ENCODE data around the gene C5. TPM values are rescaled to one million over a fixed set of nuclear protein-coding genes. Genes with fewer than 3 reads are reported as not detected.

Gene C5
- total and polyA plus RNA-seq, 9 of the 15 experiments (the other 6 are each of a cell fraction or from before 2014, with no cell fraction given), result 0.08 to 0.91 (median 0.42) TPM

DNA sequence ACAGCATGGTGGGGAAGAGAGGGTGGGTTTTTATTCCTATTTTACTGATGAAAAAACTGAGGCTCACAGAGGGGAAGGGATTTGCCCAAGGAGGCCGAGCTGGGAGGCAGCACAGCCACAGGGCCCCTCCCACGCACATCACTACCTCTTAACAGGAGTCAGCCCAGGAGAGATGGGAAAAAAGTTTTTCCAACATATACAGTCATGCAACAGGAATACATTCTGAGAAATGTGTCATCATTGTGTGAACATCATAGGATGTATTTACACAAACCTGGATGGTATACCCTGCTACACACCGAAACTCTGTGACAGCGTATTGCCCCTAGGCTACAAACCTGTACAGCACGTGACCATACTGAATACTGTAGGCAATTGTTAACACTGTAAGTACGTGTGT, 135.1 kb downstream of the C5 start:
- no peak for FAIRE-seq
- H3K9me3 ChIP-seq (replicated peaks; ENCODE audit: control insufficient read depth, insufficient read depth, low read depth, low read length), result no peaks in the 10 kb centered on the region
- peaks cover 24% of the 10 kb centered on the region in 2 experiments; a peak in 4 of 5 replicates for H3K4me1 ChIP-seq (replicated peaks in 1 of 2; ENCODE audit: control insufficient read depth in 2 of 2, insufficient read depth in 2 of 2, low read length in 2 of 2)
- no peak for ATAC-seq
- POLR2A ChIA-PET, result no interaction called here
- H3K4me3 ChIP-seq, result no peak overlapping the region
- H3K27me3 ChIP-seq (ENCODE audit: control insufficient read depth in 2 of 2, insufficient read depth in 2 of 2, low read length in 2 of 2), result no peaks in the 10 kb centered on the region
- DNase-seq (ENCODE audit: extremely low read depth in 1 of 4, low spot score in 3 of 4), result no peak
- CTCF ChIA-PET (ENCODE audit: low intra/inter-chr PET ratio), result no interaction called here
- intact Hi-C loops (cut with micrococcal nuclease), result no loop called here
- H3K4me2 ChIP-seq (ENCODE audit: insufficient read depth, low read length), result no peak overlapping the region
- no peak overlapping the region for H2AFZ ChIP-seq (ENCODE audit: low read depth, low read length)
- BruUV-seq (replicated peaks), result no TSS peak
- H4K20me1 ChIP-seq (replicated peaks; ENCODE audit: control insufficient read depth, insufficient read depth, low read length), result no peaks in the 10 kb centered on the region
- no peaks in the 10 kb centered on the region for H3K79me2 ChIP-seq (ENCODE audit: control insufficient read depth, insufficient read depth, low read length)
- H3K27ac ChIP-seq (ENCODE audit: extremely low read depth, low read depth, low read length), result no peak overlapping the region
- 48% methylated on average over 6 of the region's 6 CpGs for WGBS (ENCODE audit: insufficient coverage, low coverage, missing lambda C conversion rate)
- H3K36me3 ChIP-seq (ENCODE audit: control insufficient read depth, insufficient read depth, low read length), result no peaks in the 10 kb centered on the region
- H3K9me1 ChIP-seq (ENCODE audit: control insufficient read depth, insufficient read depth, low read length), result no peaks in the 10 kb centered on the region
- in situ Hi-C loops (cut with MboI), result no loop called here
- no peak overlapping the region for H3K9ac ChIP-seq (ENCODE audit: insufficient read depth in 1 of 2, low read depth in 2 of 2, low read length in 2 of 2)
- TF ChIP-seq, protein P1, sequence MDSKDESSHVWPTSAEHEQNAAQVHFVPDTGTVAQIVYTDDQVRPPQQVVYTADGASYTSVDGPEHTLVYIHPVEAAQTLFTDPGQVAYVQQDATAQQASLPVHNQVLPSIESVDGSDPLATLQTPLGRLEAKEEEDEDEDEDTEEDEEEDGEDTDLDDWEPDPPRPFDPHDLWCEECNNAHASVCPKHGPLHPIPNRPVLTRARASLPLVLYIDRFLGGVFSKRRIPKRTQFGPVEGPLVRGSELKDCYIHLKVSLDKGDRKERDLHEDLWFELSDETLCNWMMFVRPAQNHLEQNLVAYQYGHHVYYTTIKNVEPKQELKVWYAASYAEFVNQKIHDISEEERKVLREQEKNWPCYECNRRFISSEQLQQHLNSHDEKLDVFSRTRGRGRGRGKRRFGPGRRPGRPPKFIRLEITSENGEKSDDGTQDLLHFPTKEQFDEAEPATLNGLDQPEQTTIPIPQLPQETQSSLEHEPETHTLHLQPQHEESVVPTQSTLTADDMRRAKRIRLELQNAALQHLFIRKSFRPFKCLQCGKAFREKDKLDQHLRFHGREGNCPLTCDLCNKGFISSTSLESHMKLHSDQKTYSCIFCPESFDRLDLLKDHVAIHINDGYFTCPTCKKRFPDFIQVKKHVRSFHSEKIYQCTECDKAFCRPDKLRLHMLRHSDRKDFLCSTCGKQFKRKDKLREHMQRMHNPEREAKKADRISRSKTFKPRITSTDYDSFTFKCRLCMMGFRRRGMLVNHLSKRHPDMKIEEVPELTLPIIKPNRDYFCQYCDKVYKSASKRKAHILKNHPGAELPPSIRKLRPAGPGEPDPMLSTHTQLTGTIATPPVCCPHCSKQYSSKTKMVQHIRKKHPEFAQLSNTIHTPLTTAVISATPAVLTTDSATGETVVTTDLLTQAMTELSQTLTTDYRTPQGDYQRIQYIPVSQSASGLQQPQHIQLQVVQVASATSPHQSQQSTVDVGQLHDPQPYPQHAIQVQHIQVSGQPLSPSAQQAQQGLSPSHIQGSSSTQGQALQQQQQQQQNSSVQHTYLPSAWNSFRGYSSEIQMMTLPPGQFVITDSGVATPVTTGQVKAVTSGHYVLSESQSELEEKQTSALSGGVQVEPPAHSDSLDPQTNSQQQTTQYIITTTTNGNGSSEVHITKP (IDR thresholded peaks at IDR 0.05; ENCODE audit: partially characterized antibody), result no peak
- TF ChIP-seq KLF6 (CRISPR knock-in tag; IDR thresholded peaks at IDR 0.05; ENCODE audit: borderline replicate concordance) (no peak), ZNF785 (CRISPR knock-in tag; IDR thresholded peaks at IDR 0.05) (no peak), ZNF316 (IDR thresholded peaks at IDR 0.05) (no peak), ZNF140 (CRISPR knock-in tag; IDR thresholded peaks at IDR 0.05) (no peak)
- TF ChIP-seq, protein P2, sequence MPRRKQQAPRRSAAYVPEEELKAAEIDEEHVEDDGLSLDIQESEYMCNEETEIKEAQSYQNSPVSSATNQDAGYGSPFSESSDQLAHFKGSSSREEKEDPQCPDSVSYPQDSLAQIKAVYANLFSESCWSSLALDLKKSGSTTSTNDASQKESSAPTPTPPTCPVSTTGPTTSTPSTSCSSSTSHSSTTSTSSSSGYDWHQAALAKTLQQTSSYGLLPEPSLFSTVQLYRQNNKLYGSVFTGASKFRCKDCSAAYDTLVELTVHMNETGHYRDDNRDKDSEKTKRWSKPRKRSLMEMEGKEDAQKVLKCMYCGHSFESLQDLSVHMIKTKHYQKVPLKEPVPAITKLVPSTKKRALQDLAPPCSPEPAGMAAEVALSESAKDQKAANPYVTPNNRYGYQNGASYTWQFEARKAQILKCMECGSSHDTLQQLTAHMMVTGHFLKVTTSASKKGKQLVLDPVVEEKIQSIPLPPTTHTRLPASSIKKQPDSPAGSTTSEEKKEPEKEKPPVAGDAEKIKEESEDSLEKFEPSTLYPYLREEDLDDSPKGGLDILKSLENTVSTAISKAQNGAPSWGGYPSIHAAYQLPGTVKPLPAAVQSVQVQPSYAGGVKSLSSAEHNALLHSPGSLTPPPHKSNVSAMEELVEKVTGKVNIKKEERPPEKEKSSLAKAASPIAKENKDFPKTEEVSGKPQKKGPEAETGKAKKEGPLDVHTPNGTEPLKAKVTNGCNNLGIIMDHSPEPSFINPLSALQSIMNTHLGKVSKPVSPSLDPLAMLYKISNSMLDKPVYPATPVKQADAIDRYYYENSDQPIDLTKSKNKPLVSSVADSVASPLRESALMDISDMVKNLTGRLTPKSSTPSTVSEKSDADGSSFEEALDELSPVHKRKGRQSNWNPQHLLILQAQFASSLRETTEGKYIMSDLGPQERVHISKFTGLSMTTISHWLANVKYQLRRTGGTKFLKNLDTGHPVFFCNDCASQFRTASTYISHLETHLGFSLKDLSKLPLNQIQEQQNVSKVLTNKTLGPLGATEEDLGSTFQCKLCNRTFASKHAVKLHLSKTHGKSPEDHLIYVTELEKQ (CRISPR knock-in tag; IDR thresholded peaks at IDR 0.05), result no peak
- TF ChIP-seq, protein P3, sequence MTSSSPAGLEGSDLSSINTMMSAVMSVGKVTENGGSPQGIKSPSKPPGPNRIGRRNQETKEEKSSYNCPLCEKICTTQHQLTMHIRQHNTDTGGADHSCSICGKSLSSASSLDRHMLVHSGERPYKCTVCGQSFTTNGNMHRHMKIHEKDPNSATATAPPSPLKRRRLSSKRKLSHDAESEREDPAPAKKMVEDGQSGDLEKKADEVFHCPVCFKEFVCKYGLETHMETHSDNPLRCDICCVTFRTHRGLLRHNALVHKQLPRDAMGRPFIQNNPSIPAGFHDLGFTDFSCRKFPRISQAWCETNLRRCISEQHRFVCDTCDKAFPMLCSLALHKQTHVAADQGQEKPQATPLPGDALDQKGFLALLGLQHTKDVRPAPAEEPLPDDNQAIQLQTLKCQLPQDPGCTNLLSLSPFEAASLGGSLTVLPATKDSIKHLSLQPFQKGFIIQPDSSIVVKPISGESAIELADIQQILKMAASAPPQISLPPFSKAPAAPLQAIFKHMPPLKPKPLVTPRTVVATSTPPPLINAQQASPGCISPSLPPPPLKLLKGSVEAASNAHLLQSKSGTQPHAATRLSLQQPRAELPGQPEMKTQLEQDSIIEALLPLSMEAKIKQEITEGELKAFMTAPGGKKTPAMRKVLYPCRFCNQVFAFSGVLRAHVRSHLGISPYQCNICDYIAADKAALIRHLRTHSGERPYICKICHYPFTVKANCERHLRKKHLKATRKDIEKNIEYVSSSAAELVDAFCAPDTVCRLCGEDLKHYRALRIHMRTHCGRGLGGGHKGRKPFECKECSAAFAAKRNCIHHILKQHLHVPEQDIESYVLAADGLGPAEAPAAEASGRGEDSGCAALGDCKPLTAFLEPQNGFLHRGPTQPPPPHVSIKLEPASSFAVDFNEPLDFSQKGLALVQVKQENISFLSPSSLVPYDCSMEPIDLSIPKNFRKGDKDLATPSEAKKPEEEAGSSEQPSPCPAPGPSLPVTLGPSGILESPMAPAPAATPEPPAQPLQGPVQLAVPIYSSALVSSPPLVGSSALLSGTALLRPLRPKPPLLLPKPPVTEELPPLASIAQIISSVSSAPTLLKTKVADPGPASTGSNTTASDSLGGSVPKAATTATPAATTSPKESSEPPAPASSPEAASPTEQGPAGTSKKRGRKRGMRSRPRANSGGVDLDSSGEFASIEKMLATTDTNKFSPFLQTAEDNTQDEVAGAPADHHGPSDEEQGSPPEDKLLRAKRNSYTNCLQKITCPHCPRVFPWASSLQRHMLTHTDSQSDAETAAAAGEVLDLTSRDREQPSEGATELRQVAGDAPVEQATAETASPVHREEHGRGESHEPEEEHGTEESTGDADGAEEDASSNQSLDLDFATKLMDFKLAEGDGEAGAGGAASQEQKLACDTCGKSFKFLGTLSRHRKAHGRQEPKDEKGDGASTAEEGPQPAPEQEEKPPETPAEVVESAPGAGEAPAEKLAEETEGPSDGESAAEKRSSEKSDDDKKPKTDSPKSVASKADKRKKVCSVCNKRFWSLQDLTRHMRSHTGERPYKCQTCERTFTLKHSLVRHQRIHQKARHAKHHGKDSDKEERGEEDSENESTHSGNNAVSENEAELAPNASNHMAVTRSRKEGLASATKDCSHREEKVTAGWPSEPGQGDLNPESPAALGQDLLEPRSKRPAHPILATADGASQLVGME (CRISPR knock-in tag; IDR thresholded peaks at IDR 0.05), result no peak
